DMS114 treated with DMSO at 0.1 percent for 48 hours (cell line): Measurements from ENCODE around the gene CRLF1.
A peak's percentile ranks its signal among the peaks of the same experiment; 100 is the strongest.
"Not testable (repeated sequence)": the region's sequence is repeated elsewhere in the genome, so short reads cannot be mapped to it uniquely, and the experiment has no call there.

Experiments used
- DNase-seq: peaks from one replicate; lab custom pipeline; 2025; ENCODE audit not compliant: unreplicated experiment; lab: John Stamatoyannopoulos, UW

CRLF1 gene

GRCh38 chr19:18593367-18594095 lies 13.1 kb downstream of the CRLF1 start:
- no peak for DNase-seq

GRCh38 chr19:18592732-18593131 lies 13.9 kb downstream of the CRLF1 start:
- not testable (repeated sequence) for DNase-seq

- no peak for DNase-seq
Observed at GRCh38 chr19:18591735-18592385, 14.7 kb downstream of the CRLF1 start.

GRCh38 chr19:18590273-18591272 lies 16.0 kb downstream of the CRLF1 start:
- DNase-seq = peak; percentile 94

GRCh38 chr19:18589380-18590272 lies 17.0 kb downstream of the CRLF1 start:
- DNase-seq = peak; percentile 88

- DNase-seq = peak; percentile 65
Observed at GRCh38 chr19:18588611-18589379, 17.8 kb downstream of the CRLF1 start, which contains the start of gene REX1BD. Gene REX1BD, plus strand, starts transcription at chr19:18588798. Its CDS starts 4 bp downstream, at chr19:18588802.

- no peak for DNase-seq
Observed at GRCh38 chr19:18587962-18588610, 18.5 kb downstream of the CRLF1 start.

GRCh38 chr19:18587561-18587960 lies 19.0 kb downstream of the CRLF1 start:
- DNase-seq = no peak

GRCh38 chr19:18586306-18586705 lies 20.3 kb downstream of the CRLF1 start:
- no peak for DNase-seq

GRCh38 chr19:18580311-18580710 lies 26.3 kb downstream of the CRLF1 start:
- no peak for DNase-seq

- DNase-seq = no peak
Observed at GRCh38 chr19:18577365-18577914, 29.2 kb downstream of the CRLF1 start.

GRCh38 chr19:18576383-18576782 lies 30.2 kb downstream of the CRLF1 start:
- DNase-seq = no peak

GRCh38 chr19:18574691-18575291 lies 31.8 kb downstream of the CRLF1 start:
- no peak for DNase-seq

GRCh38 chr19:18571564-18572344 lies 34.8 kb downstream of the CRLF1 start, which contains the start of gene UBA52:
Gene UBA52, plus strand, starts transcription at chr19:18571857. Its CDS starts 1,444 bp downstream, at chr19:18573301.
- peak; percentile 96 for DNase-seq

GRCh38 chr19:18568367-18568766 lies 38.2 kb downstream of the CRLF1 start:
- DNase-seq = no peak

GRCh38 chr19:18566953-18567352 lies 39.6 kb downstream of the CRLF1 start:
- no peak for DNase-seq

- no peak for DNase-seq
Observed at GRCh38 chr19:18562086-18562485, 44.5 kb downstream of the CRLF1 start.
